GM13976 (cell line): ENCODE data around the gene PAPSS1.

ENCODE experiments used
- DNase-seq: peaks from one replicate; pipeline ENCODE4 v3.0.0; 2012; ENCODE audit warnings: low spot score
- in situ Hi-C: fragments of 300-500 bp; cut with MboI; formaldehyde crosslinking; loops from one replicate; pipeline ENCODE4 v1.12.0; 2022; ENCODE audit warnings: low sequenced_read_pairs, mixed read lengths, inconsistent platforms; ENCODE audit not compliant: unreplicated experiment
- TF ChIP-seq, protein P1 (sequence below): IDR thresholded peaks from 2 replicates; pipeline ENCODE4 v1.5.1; 2012; ENCODE audit warnings: borderline replicate concordance, mild to moderate bottlenecking; ENCODE audit not compliant: insufficient read depth; ENCODE audit errors: extremely low read depth, missing control alignments, control extremely low read depth

Gene PAPSS1

DNA sequence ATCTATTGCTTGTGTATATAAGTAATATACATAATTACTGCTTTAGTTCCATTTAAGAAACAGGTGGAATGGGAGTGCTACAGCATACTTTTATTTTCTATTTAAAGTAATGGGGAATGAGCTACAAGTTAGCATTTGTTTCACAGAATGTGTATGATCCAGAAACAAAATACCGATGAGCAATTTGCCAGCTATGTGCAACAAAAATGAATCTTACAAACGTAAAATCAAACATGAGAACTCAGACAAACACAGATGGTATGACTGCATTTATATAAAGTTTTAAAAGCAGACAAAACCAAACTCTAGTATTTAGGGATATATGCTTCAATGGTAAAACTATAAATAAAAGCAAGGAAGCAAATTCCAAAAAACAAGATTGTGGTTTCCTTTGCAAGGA, 141.7 kb downstream of the PAPSS1 start:
- in situ Hi-C loops = no loop called here
- TF ChIP-seq, protein P1, sequence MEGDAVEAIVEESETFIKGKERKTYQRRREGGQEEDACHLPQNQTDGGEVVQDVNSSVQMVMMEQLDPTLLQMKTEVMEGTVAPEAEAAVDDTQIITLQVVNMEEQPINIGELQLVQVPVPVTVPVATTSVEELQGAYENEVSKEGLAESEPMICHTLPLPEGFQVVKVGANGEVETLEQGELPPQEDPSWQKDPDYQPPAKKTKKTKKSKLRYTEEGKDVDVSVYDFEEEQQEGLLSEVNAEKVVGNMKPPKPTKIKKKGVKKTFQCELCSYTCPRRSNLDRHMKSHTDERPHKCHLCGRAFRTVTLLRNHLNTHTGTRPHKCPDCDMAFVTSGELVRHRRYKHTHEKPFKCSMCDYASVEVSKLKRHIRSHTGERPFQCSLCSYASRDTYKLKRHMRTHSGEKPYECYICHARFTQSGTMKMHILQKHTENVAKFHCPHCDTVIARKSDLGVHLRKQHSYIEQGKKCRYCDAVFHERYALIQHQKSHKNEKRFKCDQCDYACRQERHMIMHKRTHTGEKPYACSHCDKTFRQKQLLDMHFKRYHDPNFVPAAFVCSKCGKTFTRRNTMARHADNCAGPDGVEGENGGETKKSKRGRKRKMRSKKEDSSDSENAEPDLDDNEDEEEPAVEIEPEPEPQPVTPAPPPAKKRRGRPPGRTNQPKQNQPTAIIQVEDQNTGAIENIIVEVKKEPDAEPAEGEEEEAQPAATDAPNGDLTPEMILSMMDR = no peak
- DNase-seq = no peak

DNA sequence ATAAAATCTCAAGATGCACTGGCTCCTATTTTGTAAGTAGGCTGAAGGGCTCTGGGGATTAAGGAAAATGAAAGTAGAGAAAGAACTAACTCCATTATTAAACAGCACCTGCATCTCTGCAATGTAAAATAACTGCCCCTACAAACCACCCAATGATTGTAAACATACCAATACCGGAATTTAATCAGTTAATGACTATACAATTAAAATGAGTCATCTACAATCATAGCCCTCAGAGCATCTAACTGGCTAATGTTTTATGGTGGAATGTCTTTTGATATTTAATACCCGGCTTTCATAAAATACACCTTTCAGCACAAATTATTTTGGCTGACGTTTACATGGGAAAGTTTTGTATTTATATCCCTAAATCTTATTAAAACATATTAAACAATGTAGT, 142.3 kb downstream of the PAPSS1 start:
- TF ChIP-seq, protein P1 = no peak
- in situ Hi-C loops = no loop called here

DNA sequence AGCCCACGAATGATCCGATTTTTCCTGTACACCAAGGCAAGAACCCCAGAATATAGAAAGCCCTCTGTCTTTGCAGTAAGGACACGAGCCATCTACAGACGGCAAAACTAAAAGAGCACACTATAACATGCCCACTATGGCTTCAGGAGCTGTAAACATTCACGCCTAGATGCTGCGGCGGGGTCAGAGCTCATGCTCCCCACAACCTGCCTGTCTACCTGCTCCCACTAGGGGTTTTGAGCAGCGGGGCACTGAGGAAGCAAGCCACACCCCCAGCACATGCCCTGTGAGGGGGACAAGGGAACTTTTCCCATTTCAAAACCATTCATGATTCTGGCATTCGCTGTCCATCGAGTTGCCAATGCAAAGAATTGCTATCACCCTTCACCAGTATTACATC, 144.8 kb downstream of the PAPSS1 start:
- no peak for DNase-seq
- TF ChIP-seq, protein P1 = no peak
- in situ Hi-C loops = no loop called here

More for the DNA sequence above, 142.3 kb downstream of the PAPSS1 start:
- DNase-seq = no peak

DNA sequence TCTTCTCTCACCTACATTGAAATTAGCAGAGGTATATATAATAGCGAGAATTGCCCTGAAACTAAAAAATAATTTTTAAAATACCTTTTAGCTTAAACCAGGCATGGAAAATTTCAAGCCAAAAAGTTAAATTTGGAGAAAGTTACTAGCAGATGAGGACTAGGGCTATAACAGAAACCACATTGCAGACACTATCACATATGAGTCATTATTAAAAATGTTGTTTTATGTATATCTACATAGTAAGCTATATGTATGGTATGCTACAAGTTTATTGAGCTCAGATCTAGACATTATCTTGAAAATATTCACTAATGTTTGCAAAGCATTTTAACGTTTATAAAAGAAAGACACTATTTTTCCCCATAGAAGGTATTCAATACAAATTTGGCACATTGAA, 147.8 kb downstream of the PAPSS1 start:
- TF ChIP-seq, protein P1 = no peak
- DNase-seq = no peak
- in situ Hi-C loops = no loop called here

DNA sequence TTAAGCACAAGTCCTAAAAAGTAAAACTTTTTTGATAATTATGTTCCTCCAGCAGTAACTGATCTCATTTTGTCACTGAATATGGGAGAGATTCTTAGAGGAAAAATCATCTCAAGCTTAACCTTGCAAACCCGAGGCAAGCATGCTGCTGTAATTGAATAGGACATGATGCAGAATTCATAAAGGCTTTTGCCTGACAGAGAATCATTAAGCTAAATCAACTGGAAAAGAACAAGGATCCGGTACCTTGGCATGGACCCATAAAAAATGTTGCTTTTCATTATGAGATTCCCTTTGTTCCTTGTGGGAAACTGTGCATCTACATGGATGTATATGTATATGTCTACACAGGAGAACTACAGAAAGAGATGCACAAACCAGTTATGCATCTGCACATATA, 149.1 kb downstream of the PAPSS1 start:
- no peak for DNase-seq
- TF ChIP-seq, protein P1 = no peak
- in situ Hi-C loops = no loop called here

DNA sequence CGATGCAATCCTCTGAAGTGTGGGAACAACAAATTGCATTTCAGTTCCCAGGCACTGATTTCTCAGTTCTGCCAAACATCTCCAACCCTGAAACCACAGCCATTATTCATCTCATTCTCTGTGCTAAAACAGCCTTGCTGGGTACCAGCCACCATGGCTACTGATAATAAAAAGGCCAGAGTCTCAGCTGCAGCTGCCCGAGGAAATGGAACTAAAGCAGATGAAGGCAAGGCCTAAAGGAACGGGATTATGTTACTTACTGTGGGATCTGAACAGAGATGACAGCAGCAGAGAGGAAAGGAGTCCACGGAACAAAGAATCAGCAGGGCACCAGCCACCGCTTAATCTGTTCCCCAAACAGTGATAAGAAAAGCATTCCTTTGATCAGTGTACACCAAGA, 155.7 kb downstream of the PAPSS1 start:
- DNase-seq = no peak
- TF ChIP-seq, protein P1 = no peak
- in situ Hi-C loops = no loop called here
